HG03575 (cell line): ENCODE data around the gene SLC46A2.

Source experiments
- ATAC-seq: cut with Tn5 transposase; IDR thresholded peaks from one replicate; pipeline ENCODE4 v1.9.1; 2021; ENCODE audit not compliant: unreplicated experiment, insufficient number of reproducible peaks, low FRiP score; ENCODE audit errors: extremely low read depth

SLC46A2 gene

GRCh38 chr9:112890106-112891081, at the start of gene SLC46A2:
TSS of gene SLC46A2 (minus strand) at chr9:112890876. CDS start at chr9:112890681, 195 bp downstream.
- no peak for ATAC-seq

DNA sequence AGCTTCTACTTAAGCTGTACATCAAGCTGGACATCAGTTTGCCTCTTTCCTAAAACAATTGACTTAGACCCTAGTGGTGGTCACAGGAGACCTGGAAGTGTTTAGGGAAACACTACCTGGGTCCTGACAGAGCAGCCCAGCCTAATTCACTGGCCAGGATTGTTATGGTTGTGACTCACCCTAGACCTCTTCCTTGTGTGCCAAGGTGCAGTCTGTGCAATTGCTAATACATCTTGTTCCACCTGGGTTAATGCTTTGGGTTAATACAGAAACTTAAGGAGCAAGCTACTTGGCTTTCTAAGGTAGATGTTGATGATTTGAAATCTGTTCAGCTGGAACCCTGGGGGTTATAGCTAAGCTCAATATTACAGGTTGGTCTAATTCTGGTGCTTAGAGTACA, 48.7 kb upstream of the SLC46A2 start:
- ATAC-seq = no peak

GRCh38 chr9:112933696-112934095, 43.0 kb upstream of the SLC46A2 start:
- ATAC-seq = no peak

DNA sequence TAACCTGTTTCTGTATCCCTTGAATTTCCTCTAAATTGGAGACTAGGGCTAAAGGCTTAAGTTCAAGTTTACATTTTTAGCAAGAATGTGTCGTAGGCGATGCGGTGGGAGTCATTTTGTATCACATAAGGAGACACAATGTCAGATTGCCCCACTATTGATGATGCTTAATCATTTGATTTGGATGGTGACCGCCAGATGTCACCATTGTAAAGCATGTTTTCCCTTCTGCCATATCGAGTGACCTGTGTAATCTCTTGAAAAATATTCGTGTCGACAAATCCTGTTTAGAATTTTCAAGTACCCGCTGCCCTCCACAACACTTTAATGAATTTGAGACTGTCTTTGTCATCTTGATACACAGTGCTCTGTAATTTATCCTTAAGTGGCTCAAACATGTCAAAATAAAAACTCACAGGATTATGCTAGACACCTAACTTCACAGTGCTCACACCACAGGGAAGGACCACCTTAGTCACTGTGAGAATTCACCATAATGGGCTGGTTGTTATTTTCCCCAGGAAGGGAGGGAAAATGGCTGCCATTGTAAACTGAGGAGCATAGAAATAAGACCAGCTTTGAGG, 34.5 kb upstream of the SLC46A2 start:
- ATAC-seq = no peak

DNA sequence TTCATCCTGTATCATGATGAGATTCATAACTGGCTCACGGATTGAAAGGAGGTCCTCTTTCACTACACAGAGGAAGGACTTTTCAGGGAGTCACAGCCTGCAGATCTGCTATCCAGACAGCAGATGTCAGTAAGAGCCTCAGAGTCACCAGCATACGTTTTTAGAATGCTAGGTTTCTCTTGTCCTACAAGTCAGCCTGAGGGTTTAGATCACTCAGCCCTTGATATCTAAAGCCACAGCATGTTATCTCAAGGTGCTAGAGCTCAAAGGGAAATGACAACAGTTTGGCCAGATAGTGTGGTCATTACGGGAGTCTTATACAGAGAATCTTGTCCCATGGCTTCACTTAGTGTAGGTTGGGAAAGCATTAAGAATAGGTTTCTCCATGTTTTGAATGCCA, 30.9 kb upstream of the SLC46A2 start:
- ATAC-seq = no peak

DNA sequence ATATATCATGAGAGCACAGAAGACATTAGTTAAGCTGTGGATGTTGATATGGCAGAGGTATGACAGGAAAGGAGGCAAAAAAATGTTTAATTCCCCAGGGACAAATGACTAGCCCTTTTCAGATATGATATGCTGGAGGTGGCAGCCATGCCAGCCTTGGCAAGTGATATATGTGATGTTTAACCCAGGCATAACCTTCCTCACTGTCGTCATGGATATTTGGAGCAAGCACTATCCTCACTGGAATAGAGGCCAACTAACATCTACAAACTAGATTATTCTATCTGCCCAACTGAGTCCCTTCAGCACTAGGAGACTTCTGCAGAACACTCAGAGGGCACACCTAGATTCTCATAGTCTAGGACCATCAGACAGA, 27.3 kb upstream of the SLC46A2 start:
- ATAC-seq = no peak

GRCh38 chr9:112917047-112917986, 26.6 kb upstream of the SLC46A2 start:
- no peak for ATAC-seq

GRCh38 chr9:112914524-112914923, 23.8 kb upstream of the SLC46A2 start:
- no peak for ATAC-seq

GRCh38 chr9:112913326-112913725, 22.6 kb upstream of the SLC46A2 start:
- no peak for ATAC-seq

- ATAC-seq = no peak
Observed at GRCh38 chr9:112912636-112913035, 22.0 kb upstream of the SLC46A2 start.

- no peak for ATAC-seq
Observed at GRCh38 chr9:112911736-112912135, 21.1 kb upstream of the SLC46A2 start.

GRCh38 chr9:112905084-112905483, 14.4 kb upstream of the SLC46A2 start:
- ATAC-seq = no peak

- ATAC-seq = no peak
Observed at GRCh38 chr9:112900901-112901300, 10.2 kb upstream of the SLC46A2 start.

- ATAC-seq = no peak
Observed at GRCh38 chr9:112900488-112900887, 9.8 kb upstream of the SLC46A2 start.

GRCh38 chr9:112898872-112899311, 8.2 kb upstream of the SLC46A2 start:
- no peak for ATAC-seq

DNA sequence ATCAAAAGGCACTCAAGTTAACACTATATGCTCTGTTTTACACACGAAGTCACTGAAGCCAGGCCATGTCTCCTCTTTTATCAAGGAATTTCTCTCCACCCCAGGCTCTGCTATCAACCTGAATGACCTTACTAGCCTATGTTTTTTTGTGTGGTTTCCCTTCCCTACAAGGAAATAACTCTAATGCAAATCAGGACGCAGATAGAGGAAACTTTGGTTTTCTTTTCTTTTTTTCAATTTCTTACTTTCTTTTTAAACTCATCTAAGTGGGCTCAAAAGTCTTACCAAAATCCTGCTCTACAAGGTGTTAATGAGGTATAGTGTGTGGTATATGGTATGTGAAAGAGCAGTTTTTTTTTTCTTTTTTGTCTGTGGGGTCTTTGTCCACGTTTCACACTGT, 5.5 kb upstream of the SLC46A2 start:
- no peak for ATAC-seq

DNA sequence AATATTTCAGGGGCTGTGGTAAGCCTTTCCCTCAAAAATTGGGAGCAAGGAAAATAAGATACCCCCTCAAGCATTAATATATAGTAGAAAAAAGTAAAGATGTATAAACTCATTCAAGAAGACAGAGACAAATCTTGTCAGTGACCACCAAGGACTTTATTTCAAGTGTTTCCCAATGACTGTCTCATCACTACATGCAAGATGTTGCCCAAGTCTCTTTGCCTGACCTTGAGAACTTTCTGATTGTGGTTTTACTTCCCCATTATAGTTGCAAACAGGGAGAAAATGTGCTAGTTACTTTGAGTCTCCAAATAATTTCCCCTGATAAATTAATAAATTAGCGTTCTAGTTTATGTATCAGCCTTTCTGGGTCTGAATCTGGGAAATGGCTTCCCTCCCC, 4.0 kb upstream of the SLC46A2 start:
- ATAC-seq = no peak

DNA sequence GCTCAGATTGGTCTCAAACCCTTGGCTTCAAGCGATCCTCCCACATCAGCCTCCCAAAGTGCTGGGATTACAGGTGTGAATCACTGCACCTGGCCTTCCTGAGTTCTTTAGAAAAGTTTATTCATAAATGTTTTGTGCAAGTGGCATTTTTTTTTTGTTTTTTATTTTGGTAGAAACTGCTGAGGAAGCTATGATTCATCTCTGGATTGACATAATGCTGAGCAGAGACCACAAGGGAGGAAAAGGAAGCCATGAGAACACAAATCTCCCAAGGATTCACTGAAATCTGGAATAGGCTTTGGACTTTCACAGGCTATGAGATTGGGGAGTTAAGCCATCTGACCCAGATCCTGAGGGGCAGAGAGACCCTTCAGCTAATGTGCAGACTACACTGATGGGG, 3.4 kb upstream of the SLC46A2 start:
- no peak for ATAC-seq

DNA sequence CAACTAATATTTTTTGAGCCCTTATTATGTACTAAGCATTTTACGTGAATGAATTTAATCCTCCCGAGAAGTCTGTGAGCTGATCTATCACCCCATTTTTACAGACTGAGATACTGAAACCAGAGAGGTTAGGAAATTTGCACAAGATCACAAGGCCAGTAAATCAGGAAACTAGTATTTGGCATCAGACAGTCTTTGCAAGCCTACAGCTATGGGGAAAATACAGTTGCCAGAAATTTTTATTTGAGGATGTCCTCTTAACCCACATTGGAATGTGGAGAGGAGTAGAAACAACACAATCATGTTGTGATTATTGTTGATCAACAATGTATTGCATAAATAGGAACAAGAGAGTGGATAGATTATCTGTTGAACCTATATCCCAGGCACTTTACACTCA, 2.3 kb upstream of the SLC46A2 start:
- no peak for ATAC-seq
